ENCODE data around the gene C6orf132.

GRCh38 chr6:42100029-42100901, 42.2 kb downstream of the C6orf132 start:
- TF ChIP-seq, protein P1, sequence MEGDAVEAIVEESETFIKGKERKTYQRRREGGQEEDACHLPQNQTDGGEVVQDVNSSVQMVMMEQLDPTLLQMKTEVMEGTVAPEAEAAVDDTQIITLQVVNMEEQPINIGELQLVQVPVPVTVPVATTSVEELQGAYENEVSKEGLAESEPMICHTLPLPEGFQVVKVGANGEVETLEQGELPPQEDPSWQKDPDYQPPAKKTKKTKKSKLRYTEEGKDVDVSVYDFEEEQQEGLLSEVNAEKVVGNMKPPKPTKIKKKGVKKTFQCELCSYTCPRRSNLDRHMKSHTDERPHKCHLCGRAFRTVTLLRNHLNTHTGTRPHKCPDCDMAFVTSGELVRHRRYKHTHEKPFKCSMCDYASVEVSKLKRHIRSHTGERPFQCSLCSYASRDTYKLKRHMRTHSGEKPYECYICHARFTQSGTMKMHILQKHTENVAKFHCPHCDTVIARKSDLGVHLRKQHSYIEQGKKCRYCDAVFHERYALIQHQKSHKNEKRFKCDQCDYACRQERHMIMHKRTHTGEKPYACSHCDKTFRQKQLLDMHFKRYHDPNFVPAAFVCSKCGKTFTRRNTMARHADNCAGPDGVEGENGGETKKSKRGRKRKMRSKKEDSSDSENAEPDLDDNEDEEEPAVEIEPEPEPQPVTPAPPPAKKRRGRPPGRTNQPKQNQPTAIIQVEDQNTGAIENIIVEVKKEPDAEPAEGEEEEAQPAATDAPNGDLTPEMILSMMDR (IDR thresholded peaks at IDR 0.05; ENCODE audit: control extremely low read depth in 1 of 3, insufficient read depth in 1 of 3, low read depth in 1 of 3, low read length in 3 of 3) = no peak
- TF ChIP-seq POLR2A (IDR thresholded peaks at IDR 0.05; ENCODE audit: control extremely low read depth in 1 of 2, low read depth in 2 of 2, low read length in 2 of 2) (no peak; a peak in 1 of 3 replicates), SP1 (IDR thresholded peaks at IDR 0.05; ENCODE audit: low read depth, low read length) (no peak), JUN (IDR thresholded peaks at IDR 0.05; ENCODE audit: low read depth, low read length) (no peak), ATF3 (IDR thresholded peaks at IDR 0.05; ENCODE audit: insufficient read depth, low read depth, low read length) (no peak)

All from H1 (cell line).